ENCODE data around the gene KRAS. TPM values are rescaled to one million over a fixed set of nuclear protein-coding genes. Genes with fewer than 3 reads are reported as not detected.

Gene KRAS
- total and polyA plus RNA-seq, 2 of the 13 experiments (the other 11 are each of a cell fraction or from before 2014, with no cell fraction given), result 6.5 to 9.8 TPM

- TF ChIP-seq PRDM10 (CRISPR knock-in tag; IDR thresholded peaks at IDR 0.05; ENCODE audit: low read depth) (no peak), ZBTB8A (CRISPR knock-in tag; IDR thresholded peaks at IDR 0.05; ENCODE audit: borderline replicate concordance, low read depth) (no peak), ZNF337 (CRISPR knock-in tag; IDR thresholded peaks at IDR 0.05; ENCODE audit: borderline replicate concordance, low read depth) (peak; percentile 80; the same call in 1 of the 2 replicates), REL (CRISPR knock-in tag; conservative IDR thresholded peaks at IDR 0.05) (no peak), ZBTB10 (CRISPR knock-in tag; IDR thresholded peaks at IDR 0.05; ENCODE audit: borderline replicate concordance) (no peak), HNRNPUL1 (IDR thresholded peaks at IDR 0.05; ENCODE audit: low read depth, low read length) (no peak), ZNF230 (CRISPR knock-in tag; IDR thresholded peaks at IDR 0.05) (peak; percentile 81; the same call in 1 of the 2 replicates)
- TF ChIP-seq, protein P1, sequence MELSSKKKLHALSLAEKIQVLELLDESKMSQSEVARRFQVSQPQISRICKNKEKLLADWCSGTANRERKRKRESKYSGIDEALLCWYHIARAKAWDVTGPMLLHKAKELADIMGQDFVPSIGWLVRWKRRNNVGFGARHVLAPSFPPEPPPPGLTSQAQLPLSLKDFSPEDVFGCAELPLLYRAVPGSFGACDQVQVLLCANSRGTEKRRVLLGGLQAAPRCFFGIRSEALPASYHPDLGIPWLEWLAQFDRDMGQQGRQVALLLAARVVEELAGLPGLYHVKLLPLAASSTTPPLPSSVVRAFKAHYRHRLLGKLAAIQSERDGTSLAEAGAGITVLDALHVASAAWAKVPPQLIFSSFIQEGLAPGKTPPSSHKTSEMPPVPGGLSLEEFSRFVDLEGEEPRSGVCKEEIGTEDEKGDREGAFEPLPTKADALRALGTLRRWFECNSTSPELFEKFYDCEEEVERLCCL (CRISPR knock-in tag; IDR thresholded peaks at IDR 0.05; ENCODE audit: borderline replicate concordance), result no peak; the same call in 1 of the 2 replicates
- TF ChIP-seq, protein P2, sequence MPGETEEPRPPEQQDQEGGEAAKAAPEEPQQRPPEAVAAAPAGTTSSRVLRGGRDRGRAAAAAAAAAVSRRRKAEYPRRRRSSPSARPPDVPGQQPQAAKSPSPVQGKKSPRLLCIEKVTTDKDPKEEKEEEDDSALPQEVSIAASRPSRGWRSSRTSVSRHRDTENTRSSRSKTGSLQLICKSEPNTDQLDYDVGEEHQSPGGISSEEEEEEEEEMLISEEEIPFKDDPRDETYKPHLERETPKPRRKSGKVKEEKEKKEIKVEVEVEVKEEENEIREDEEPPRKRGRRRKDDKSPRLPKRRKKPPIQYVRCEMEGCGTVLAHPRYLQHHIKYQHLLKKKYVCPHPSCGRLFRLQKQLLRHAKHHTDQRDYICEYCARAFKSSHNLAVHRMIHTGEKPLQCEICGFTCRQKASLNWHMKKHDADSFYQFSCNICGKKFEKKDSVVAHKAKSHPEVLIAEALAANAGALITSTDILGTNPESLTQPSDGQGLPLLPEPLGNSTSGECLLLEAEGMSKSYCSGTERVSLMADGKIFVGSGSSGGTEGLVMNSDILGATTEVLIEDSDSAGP (CRISPR knock-in tag; IDR thresholded peaks at IDR 0.05; ENCODE audit: borderline replicate concordance), result peak; percentile 75; the same call in 1 of the 2 replicates
- TF ChIP-seq, protein P3, sequence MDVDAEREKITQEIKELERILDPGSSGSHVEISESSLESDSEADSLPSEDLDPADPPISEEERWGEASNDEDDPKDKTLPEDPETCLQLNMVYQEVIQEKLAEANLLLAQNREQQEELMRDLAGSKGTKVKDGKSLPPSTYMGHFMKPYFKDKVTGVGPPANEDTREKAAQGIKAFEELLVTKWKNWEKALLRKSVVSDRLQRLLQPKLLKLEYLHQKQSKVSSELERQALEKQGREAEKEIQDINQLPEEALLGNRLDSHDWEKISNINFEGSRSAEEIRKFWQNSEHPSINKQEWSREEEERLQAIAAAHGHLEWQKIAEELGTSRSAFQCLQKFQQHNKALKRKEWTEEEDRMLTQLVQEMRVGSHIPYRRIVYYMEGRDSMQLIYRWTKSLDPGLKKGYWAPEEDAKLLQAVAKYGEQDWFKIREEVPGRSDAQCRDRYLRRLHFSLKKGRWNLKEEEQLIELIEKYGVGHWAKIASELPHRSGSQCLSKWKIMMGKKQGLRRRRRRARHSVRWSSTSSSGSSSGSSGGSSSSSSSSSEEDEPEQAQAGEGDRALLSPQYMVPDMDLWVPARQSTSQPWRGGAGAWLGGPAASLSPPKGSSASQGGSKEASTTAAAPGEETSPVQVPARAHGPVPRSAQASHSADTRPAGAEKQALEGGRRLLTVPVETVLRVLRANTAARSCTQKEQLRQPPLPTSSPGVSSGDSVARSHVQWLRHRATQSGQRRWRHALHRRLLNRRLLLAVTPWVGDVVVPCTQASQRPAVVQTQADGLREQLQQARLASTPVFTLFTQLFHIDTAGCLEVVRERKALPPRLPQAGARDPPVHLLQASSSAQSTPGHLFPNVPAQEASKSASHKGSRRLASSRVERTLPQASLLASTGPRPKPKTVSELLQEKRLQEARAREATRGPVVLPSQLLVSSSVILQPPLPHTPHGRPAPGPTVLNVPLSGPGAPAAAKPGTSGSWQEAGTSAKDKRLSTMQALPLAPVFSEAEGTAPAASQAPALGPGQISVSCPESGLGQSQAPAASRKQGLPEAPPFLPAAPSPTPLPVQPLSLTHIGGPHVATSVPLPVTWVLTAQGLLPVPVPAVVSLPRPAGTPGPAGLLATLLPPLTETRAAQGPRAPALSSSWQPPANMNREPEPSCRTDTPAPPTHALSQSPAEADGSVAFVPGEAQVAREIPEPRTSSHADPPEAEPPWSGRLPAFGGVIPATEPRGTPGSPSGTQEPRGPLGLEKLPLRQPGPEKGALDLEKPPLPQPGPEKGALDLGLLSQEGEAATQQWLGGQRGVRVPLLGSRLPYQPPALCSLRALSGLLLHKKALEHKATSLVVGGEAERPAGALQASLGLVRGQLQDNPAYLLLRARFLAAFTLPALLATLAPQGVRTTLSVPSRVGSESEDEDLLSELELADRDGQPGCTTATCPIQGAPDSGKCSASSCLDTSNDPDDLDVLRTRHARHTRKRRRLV (CRISPR knock-in tag; IDR thresholded peaks at IDR 0.05), result peak; percentile 68
Observed at GRCh38 chr12:25195056-25195971, 55.4 kb downstream of the KRAS start, which contains the start of the genes DNAI7 and ETFRF1 (continued).
